CD4-positive, CD25-positive, alpha-beta regulatory T cell (primary cell): ENCODE results near the gene AADAC. TPM values are rescaled to one million over a fixed set of nuclear protein-coding genes. Genes with fewer than 3 reads are reported as not detected.

ENCODE experiments used
- ATAC-seq, 2 donors: fragments of 150-1000 bp; cut with Tn5 transposase; one replicate each; pipeline ENCODE4 v1.10.0; 2021; ENCODE audit warnings: low read depth in 2 of 2, moderate number of reproducible peaks in 2 of 2, moderate library complexity in 1 of 2
- DNase-seq, 3 donors: peaks; one replicate each; pipeline versions ENCODE4 v3.0.0 to v3.0.0-alpha.2; 2012 to 2022; ENCODE audit warnings: mixed read lengths in 1 of 3
- H3K27ac ChIP-seq: one replicate; pipeline ENCODE4 v1.7.0; 2013; ENCODE audit warnings: mild to moderate bottlenecking, low read length; ENCODE audit not compliant: insufficient read depth, poor library complexity, severe bottlenecking
- H3K27me3 ChIP-seq: one replicate; pipeline ENCODE4 v1.7.0; 2013; ENCODE audit warnings: low read length; ENCODE audit not compliant: control insufficient read depth, insufficient read depth
- H3K36me3 ChIP-seq: one replicate; pipeline ENCODE4 v1.7.0; 2013; ENCODE audit warnings: mild to moderate bottlenecking, low read length, moderate library complexity; ENCODE audit not compliant: control insufficient read depth, insufficient read depth
- H3K4me1 ChIP-seq: 2 replicates; pipeline ENCODE4 v1.7.0; 2013; ENCODE audit warnings: mild to moderate bottlenecking, low read length; ENCODE audit not compliant: insufficient read depth, control insufficient read depth, poor library complexity, severe bottlenecking
- H3K4me3 ChIP-seq: one replicate; pipeline ENCODE4 v1.7.0; 2013; ENCODE audit warnings: low read depth, mild to moderate bottlenecking, low read length, moderate library complexity
- H3K9me3 ChIP-seq, 2 experiments: 1 replicate in 1 of 2; 2 replicates in 1 of 2; pipeline ENCODE4 v1.7.0; 2013; ENCODE audit warnings: low read length in 2 of 2, mild to moderate bottlenecking in 1 of 2, moderate library complexity in 1 of 2; ENCODE audit not compliant: control insufficient read depth in 2 of 2
- H3K27ac Mint-ChIP-seq, 3 donors: one replicate each; pipeline ENCODE4 v1.8.0; 2020 to 2022; ENCODE audit warnings: mild to moderate bottlenecking in 3 of 3, mixed read lengths in 3 of 3, moderate library complexity in 2 of 3
- H3K27me3 Mint-ChIP-seq: one replicate; pipeline ENCODE4 v1.8.0; 2022; ENCODE audit warnings: mild to moderate bottlenecking, mixed read lengths
- H3K36me3 Mint-ChIP-seq: one replicate; pipeline ENCODE4 v1.8.0; 2020; ENCODE audit warnings: mixed read lengths
- H3K4me1 Mint-ChIP-seq, 4 donors: one replicate each; pipeline ENCODE4 v1.8.0; 2020 to 2022; ENCODE audit warnings: mixed read lengths in 4 of 4, mild to moderate bottlenecking in 1 of 4
- H3K4me3 Mint-ChIP-seq, 4 donors: one replicate each; pipeline ENCODE4 v1.8.0; 2020 to 2022; ENCODE audit warnings: mild to moderate bottlenecking in 4 of 4, mixed read lengths in 4 of 4, moderate library complexity in 3 of 4
- H3K9me3 Mint-ChIP-seq, 7 donors: one replicate each; pipeline ENCODE4 v1.8.0; 2020 to 2022; ENCODE audit warnings: mixed read lengths in 7 of 7, mild to moderate bottlenecking in 3 of 7, moderate library complexity in 2 of 7
- polyA plus RNA-seq, 4 donors: library from polyadenylated mRNA; unstranded; fragments of 300-500 nt; fragmentation: Illumina TruSeq; gene quantifications; one replicate each; pipeline ENCODE4 v1.2.3, GENCODE V29; 2021
- total RNA-seq: library from RNA; stranded (reverse); gene quantifications from one replicate; pipeline ENCODE4 v1.2.3, GENCODE V29; 2022

The AADAC gene
- total and polyA plus RNA-seq, 5 donors from 2014 or later: not detected

DNA sequence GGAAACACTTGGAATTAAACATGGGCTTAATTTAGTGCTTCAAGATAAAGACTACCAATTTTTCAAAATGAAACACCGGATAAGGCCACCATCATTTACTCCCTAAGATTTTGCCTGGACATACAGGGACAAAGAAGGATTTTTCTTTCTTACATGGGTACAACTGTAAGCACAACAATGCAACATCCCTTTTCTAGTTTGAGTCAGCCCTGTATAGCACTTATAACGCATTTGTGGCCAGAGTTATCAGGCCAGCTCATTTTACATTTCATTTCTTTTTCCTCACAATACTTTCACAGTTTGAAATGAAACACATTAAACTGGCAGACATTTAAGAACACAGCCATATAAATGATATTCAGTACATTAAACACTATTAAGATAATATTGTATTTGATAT is 49.7 kb downstream of the AADAC start:
- no peak for ATAC-seq
- H3K36me3 Mint-ChIP-seq: no peaks in the 10 kb centered on the region
- Histone ChIP-seq H3K4me1 (no peaks in the 10 kb centered on the region), H3K27ac (no peak overlapping the region), H3K27me3 (no peaks in the 10 kb centered on the region), H3K9me3 (no peaks in the 10 kb centered on the region), H3K4me3 (no peak overlapping the region), H3K36me3 (no peaks in the 10 kb centered on the region)
- H3K9me3 Mint-ChIP-seq: no peaks in the 10 kb centered on the region
- DNase-seq: no peak
- peaks cover 20% of the 10 kb centered on the region for H3K27me3 Mint-ChIP-seq
- no peak overlapping the region for H3K27ac Mint-ChIP-seq
- H3K4me3 Mint-ChIP-seq: no peak overlapping the region
- no peaks in the 10 kb centered on the region for H3K4me1 Mint-ChIP-seq

DNA sequence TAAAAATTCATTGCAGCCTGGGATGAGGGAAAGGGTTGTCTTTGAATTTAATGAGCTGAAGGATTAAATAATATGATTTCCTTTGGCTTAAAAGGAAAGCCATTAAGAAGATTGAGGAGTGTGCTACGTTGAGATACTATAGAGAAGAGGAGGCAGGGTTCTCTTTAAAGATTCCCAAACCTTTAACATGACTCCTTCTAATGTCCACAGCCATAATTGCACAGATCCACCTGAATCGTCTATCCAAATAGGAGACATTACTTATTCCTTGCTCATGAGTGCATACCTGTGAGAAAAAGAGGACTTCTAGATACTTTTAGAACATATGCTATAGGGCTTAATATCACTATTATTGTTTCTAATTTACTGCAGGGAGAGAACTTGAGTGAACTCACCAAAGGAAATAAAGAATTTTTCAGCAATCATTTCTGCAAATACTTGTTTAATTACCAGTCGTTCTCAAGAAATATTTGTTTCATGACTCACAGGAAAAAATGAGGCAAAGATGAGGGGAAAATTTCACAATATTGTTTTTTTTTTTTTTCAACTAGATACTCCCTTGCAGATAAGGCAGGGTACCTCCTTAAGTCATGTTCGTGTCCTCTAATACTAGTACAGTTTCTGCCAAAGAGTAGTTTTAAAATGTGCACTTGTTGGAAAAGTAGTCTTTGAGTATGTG is 50.6 kb downstream of the AADAC start:
- no peak for DNase-seq

GRCh38 chr3:151866711-151867410 is 52.9 kb downstream of the AADAC start:
- DNase-seq: no peak
- H3K4me1 Mint-ChIP-seq: peaks cover 0 to 5% (median 2%) of the 10 kb centered on the region in 4 donors
- H3K36me3 ChIP-seq: no peaks in the 10 kb centered on the region
- no peaks in the 10 kb centered on the region for H3K9me3 Mint-ChIP-seq
- no peaks in the 10 kb centered on the region for H3K27me3 ChIP-seq
- H3K36me3 Mint-ChIP-seq: no peaks in the 10 kb centered on the region
- no peak overlapping the region for H3K27ac ChIP-seq
- H3K27me3 Mint-ChIP-seq: peaks cover 24% of the 10 kb centered on the region
- no peaks in the 10 kb centered on the region for H3K9me3 ChIP-seq
- H3K4me3 Mint-ChIP-seq: no peak overlapping the region
- no peak for ATAC-seq
- no peaks in the 10 kb centered on the region for H3K4me1 ChIP-seq
- H3K27ac Mint-ChIP-seq: no peak overlapping the region
- no peak overlapping the region for H3K4me3 ChIP-seq

More for the DNA sequence above, 50.6 kb downstream of the AADAC start:
- Mint-ChIP-seq H3K4me1 (no peaks in the 10 kb centered on the region), H3K4me3 (no peak overlapping the region), H3K9me3 (no peaks in the 10 kb centered on the region), H3K36me3 (no peaks in the 10 kb centered on the region), H3K27me3 (peaks cover 24% of the 10 kb centered on the region), H3K27ac (no peak overlapping the region)
- ATAC-seq: no peak
- no peaks in the 10 kb centered on the region for H3K27me3 ChIP-seq
- no peaks in the 10 kb centered on the region for H3K36me3 ChIP-seq
- no peaks in the 10 kb centered on the region for H3K9me3 ChIP-seq
- no peaks in the 10 kb centered on the region for H3K4me1 ChIP-seq
- no peak overlapping the region for H3K4me3 ChIP-seq
- H3K27ac ChIP-seq: no peak overlapping the region

DNA sequence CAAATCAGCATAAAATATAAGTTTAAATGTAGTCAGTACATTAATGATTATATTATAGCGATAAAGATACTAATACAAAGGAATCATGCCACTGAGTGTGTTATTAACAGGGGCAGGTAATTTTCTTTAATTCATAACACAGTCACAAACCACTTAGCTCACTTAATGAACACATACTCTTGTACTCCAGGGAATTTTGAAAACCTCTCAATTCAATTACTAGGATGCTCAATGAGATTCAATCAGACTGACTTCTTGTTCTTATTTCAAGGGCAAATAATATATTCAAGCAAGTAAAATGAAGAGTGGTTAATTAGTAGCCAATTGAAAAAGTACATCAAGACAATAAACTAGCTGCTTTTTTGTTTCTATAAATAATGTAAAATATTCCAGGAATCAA is 53.8 kb downstream of the AADAC start:
- DNase-seq: no peak
- Mint-ChIP-seq H3K4me1 (peaks cover 0 to 7% (median 2%) of the 10 kb centered on the region in 4 donors), H3K27me3 (peaks cover 29% of the 10 kb centered on the region), H3K4me3 (no peak overlapping the region), H3K27ac (no peak overlapping the region), H3K9me3 (no peaks in the 10 kb centered on the region), H3K36me3 (no peaks in the 10 kb centered on the region)
- ATAC-seq: no peak
- H3K36me3 ChIP-seq: no peaks in the 10 kb centered on the region
- H3K4me1 ChIP-seq: no peaks in the 10 kb centered on the region
- no peaks in the 10 kb centered on the region for H3K9me3 ChIP-seq
- H3K27ac ChIP-seq: no peak overlapping the region
- no peak overlapping the region for H3K4me3 ChIP-seq
- H3K27me3 ChIP-seq: peaks cover 1% of the 10 kb centered on the region

DNA sequence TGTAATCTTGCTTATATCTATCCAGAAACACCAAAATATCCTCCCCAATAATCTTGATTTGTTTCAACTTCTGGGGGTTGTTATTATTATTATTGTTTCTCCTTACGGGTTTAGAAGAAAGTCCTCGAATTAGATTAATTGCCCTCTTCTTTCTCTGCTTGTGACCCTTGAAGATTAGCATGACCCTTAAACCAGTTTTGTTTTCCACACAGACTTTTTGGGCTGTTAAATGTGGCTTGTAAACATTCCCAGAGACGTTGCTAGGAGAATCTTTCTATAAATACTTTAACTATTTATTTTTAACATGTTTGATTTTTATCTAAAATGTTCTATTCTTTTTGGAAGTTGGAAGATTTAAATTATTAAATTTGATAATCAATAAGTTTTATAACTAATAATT is 55.3 kb downstream of the AADAC start:
- no peaks in the 10 kb centered on the region for H3K36me3 ChIP-seq
- peaks cover 0 to 7% (median 2%) of the 10 kb centered on the region in 4 donors for H3K4me1 Mint-ChIP-seq
- no peaks in the 10 kb centered on the region for H3K4me1 ChIP-seq
- DNase-seq (no peak), ATAC-seq (no peak)
- peaks cover 2% of the 10 kb centered on the region for H3K27me3 ChIP-seq
- H3K9me3 Mint-ChIP-seq: no peaks in the 10 kb centered on the region
- no peak overlapping the region for H3K4me3 Mint-ChIP-seq
- no peaks in the 10 kb centered on the region for H3K9me3 ChIP-seq
- H3K36me3 Mint-ChIP-seq: no peaks in the 10 kb centered on the region
- no peak overlapping the region for H3K27ac Mint-ChIP-seq
- H3K27me3 Mint-ChIP-seq: peaks cover 29% of the 10 kb centered on the region
- H3K27ac ChIP-seq: no peak overlapping the region
- H3K4me3 ChIP-seq: no peak overlapping the region

DNA sequence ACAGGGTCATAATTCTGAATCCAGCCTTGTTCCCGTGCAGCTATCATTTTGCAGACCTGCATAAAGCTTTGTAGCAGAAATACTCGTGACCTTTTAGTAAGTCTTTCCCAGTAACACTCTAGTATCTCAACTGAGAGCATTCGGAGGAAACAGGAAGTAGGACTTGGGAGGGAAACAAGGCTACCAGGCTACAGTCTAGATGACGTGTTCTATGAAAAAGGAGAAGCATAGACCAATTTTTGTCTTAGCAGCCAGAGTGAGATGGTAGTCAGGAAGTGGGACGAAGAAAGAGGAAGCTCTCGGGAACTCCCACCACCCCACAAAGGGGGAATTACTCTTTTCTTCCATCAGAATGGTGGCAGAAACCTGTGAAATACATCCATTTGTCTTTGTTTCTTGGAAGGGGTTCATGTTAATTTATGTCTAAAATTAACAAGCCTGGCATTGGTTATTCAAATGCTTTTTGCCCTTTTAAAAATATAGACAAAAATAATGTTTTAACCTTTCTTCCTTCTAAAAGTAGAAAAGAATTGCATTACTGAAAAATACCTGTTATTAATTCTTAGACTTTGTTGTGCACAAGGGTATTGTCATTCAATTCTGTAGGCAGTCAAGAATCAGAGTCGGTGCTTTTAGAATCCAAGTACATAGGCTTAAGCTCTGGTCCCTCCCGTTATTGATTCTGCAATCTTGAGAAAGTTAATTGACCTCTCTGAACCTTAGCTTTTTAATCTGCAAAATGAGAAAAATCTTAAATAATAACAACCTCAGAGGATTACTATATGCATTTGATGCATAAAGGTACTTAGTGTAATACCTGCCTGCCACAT is 57.9 kb downstream of the AADAC start:
- Mint-ChIP-seq H3K36me3 (no peaks in the 10 kb centered on the region), H3K27ac (no peak overlapping the region), H3K27me3 (peaks cover 19% of the 10 kb centered on the region), H3K4me3 (no peak overlapping the region), H3K4me1 (peaks cover 0 to 7% (median 2%) of the 10 kb centered on the region in 4 donors), H3K9me3 (no peaks in the 10 kb centered on the region)
- DNase-seq: peak in 1 of 3 donors; percentile 27
- Histone ChIP-seq H3K36me3 (no peaks in the 10 kb centered on the region), H3K27ac (no peak overlapping the region), H3K27me3 (peaks cover 6% of the 10 kb centered on the region), H3K4me1 (no peaks in the 10 kb centered on the region), H3K9me3 (no peaks in the 10 kb centered on the region), H3K4me3 (no peak overlapping the region)
- peak; percentile 56 to 58 for ATAC-seq

- DNase-seq (no peak), ATAC-seq (no peak)
- Mint-ChIP-seq H3K27ac (no peak within 1 kb of the TSS), H3K9me3 (no peaks in the 10 kb centered on the region), H3K4me1 (peaks cover 0 to 7% (median 2%) of the 10 kb centered on the region in 4 donors), H3K27me3 (peaks cover 15% of the 10 kb centered on the region), H3K4me3 (no peak within 1 kb of the TSS), H3K36me3 (no peaks in the 10 kb centered on the region)
- Histone ChIP-seq H3K36me3 (no peaks in the 10 kb centered on the region), H3K9me3 (no peaks in the 10 kb centered on the region), H3K27me3 (peaks cover 6% of the 10 kb centered on the region), H3K4me1 (no peaks in the 10 kb centered on the region), H3K4me3 (no peak within 1 kb of the TSS), H3K27ac (no peak within 1 kb of the TSS)
These were observed 59.5 kb downstream of the AADAC start, which contains the start of gene SUCNR1 for GRCh38 chr3:151873398-151873797. Gene SUCNR1 (plus strand): TSS chr3:151873643. CDS start chr3:151879893, 6,250 bp downstream.
